GM12878 (cell line): ENCODE measurements around the gene NXPE1. TPM values are rescaled to one million over a fixed set of nuclear protein-coding genes. Genes with fewer than 3 reads are reported as not detected.

Source experiments
- CHD2 ChIP-seq: IDR thresholded peaks from 2 replicates; pipeline ENCODE4 v1.6.1; 2011; ENCODE audit warnings: low read depth, low read length, improper control_type of control experiment, borderline replicate concordance
- CUX1 ChIP-seq: IDR thresholded peaks from 2 replicates; pipeline ENCODE4 v1.6.1; 2012; ENCODE audit warnings: improper control_type of control experiment, low read depth, low read length; ENCODE audit not compliant: insufficient replicate concordance
- E2F8 ChIP-seq: fragments of 450-650 bp; IDR thresholded peaks from 2 replicates; pipeline ENCODE4 v1.6.1; 2018; ENCODE audit warnings: mild to moderate bottlenecking, low read depth, moderate library complexity; ENCODE audit not compliant: partially characterized antibody
- FOS ChIP-seq: IDR thresholded peaks from 3 replicates; pipeline ENCODE4 v1.6.1; 2011; ENCODE audit warnings: borderline replicate concordance; ENCODE audit not compliant: insufficient read length; ENCODE audit errors: extremely low read depth
- HDAC6 ChIP-seq: fragments of 200-600 bp; sonication (generic); IDR thresholded peaks from one replicate; pipeline ENCODE4 v1.8.0; 2017; ENCODE audit warnings: antibody characterized with exemption; ENCODE audit not compliant: unreplicated experiment
- JUND ChIP-seq: IDR thresholded peaks from 2 replicates; pipeline ENCODE4 v1.6.1; 2012; ENCODE audit warnings: low read depth, mild to moderate bottlenecking, low read length, improper control_type of control experiment, moderate library complexity
- PKNOX1 ChIP-seq: fragments of 450-650 bp; IDR thresholded peaks from 2 replicates; pipeline ENCODE4 v1.6.1; 2016; ENCODE audit warnings: mild to moderate bottlenecking
- TBL1XR1 ChIP-seq: IDR thresholded peaks from 2 replicates; pipeline ENCODE4 v1.6.1; 2012; ENCODE audit warnings: low read depth, low read length, improper control_type of control experiment
- polyA plus RNA-seq, 11 experiments: library from polyadenylated mRNA; depleted of rRNA in 4 of 11; unstranded in 6 of 11; stranded (reverse) in 5 of 11; fragments of >200 nt; fragmentation: Nextera tagmentation in 4 of 11; fragmentation: Illumina TruSeq in 1 of 11; extraction: Ambion mirVana in 4 of 11; extraction: Trizol in 1 of 11; gene quantifications; 1 replicate in 1 of 11; 2 replicates in 10 of 11; pipeline versions ENCODE4 v1.2.1 to v1.2.3, GENCODE V29; 2011 to 2016; ENCODE audit warnings: inconsistent platforms in 2 of 11, missing spikeins in 2 of 11, low read depth in 1 of 11
- total RNA-seq, 4 experiments: library from RNA; depleted of rRNA in 3 of 4; stranded (reverse); fragments of >200 nt in 3 of 4; fragmentation: Illumina TruSeq in 1 of 4; extraction: Trizol in 1 of 4; gene quantifications; 2 replicates each; pipeline versions ENCODE4 v1.2.1 to v1.2.3, GENCODE V29; 2013 to 2021
- TF ChIP-seq, protein P1 (sequence below): IDR thresholded peaks from 2 replicates; pipeline ENCODE4 v1.6.1; 2011; ENCODE audit warnings: borderline replicate concordance, low read depth, mild to moderate bottlenecking, moderate library complexity, low read length; ENCODE audit not compliant: insufficient read depth, poor library complexity, severe bottlenecking
- TF ChIP-seq, protein P2 (sequence below): fragments of 450-650 bp; formaldehyde crosslinking; IDR thresholded peaks from 2 replicates; pipeline ENCODE4 v1.4.0; 2020; ENCODE audit warnings: mild to moderate bottlenecking, moderate library complexity

NXPE1 gene
- total and polyA plus RNA-seq, 10 of the 15 experiments (the other 5 are each of a cell fraction or from before 2014, with no cell fraction given) = not detected

GRCh38 chr11:114607753-114608459 is 48.2 kb upstream of the NXPE1 start (continued):
- TF ChIP-seq, protein P1, sequence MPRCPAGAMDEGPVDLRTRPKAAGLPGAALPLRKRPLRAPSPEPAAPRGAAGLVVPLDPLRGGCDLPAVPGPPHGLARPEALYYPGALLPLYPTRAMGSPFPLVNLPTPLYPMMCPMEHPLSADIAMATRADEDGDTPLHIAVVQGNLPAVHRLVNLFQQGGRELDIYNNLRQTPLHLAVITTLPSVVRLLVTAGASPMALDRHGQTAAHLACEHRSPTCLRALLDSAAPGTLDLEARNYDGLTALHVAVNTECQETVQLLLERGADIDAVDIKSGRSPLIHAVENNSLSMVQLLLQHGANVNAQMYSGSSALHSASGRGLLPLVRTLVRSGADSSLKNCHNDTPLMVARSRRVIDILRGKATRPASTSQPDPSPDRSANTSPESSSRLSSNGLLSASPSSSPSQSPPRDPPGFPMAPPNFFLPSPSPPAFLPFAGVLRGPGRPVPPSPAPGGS = no peak
- no peak for TF ChIP-seq FOS
- no peak for TF ChIP-seq PKNOX1
- no peak for TF ChIP-seq CHD2
- TF ChIP-seq, protein P2, sequence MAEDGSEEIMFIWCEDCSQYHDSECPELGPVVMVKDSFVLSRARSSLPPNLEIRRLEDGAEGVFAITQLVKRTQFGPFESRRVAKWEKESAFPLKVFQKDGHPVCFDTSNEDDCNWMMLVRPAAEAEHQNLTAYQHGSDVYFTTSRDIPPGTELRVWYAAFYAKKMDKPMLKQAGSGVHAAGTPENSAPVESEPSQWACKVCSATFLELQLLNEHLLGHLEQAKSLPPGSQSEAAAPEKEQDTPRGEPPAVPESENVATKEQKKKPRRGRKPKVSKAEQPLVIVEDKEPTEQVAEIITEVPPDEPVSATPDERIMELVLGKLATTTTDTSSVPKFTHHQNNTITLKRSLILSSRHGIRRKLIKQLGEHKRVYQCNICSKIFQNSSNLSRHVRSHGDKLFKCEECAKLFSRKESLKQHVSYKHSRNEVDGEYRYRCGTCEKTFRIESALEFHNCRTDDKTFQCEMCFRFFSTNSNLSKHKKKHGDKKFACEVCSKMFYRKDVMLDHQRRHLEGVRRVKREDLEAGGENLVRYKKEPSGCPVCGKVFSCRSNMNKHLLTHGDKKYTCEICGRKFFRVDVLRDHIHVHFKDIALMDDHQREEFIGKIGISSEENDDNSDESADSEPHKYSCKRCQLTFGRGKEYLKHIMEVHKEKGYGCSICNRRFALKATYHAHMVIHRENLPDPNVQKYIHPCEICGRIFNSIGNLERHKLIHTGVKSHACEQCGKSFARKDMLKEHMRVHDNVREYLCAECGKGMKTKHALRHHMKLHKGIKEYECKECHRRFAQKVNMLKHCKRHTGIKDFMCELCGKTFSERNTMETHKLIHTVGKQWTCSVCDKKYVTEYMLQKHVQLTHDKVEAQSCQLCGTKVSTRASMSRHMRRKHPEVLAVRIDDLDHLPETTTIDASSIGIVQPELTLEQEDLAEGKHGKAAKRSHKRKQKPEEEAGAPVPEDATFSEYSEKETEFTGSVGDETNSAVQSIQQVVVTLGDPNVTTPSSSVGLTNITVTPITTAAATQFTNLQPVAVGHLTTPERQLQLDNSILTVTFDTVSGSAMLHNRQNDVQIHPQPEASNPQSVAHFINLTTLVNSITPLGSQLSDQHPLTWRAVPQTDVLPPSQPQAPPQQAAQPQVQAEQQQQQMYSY (CRISPR knock-in tag) = peak; percentile 80
- no peak for TF ChIP-seq E2F8
- TF ChIP-seq JUND = no peak
- TF ChIP-seq HDAC6 = no peak
- TF ChIP-seq TBL1XR1 = no peak
- TF ChIP-seq CUX1 = no peak
